HG03025 (cell line): Measurements from ENCODE around the gene ATP6V0A1.
"Not testable (repeated sequence)": the region's sequence is repeated elsewhere in the genome, so short reads cannot be mapped to it uniquely, and the experiment has no call there.

Experiments used
- ATAC-seq: cut with Tn5 transposase; IDR thresholded peaks from one replicate; pipeline ENCODE4 v1.9.1; 2021; ENCODE audit warnings: mild to moderate bottlenecking, moderate library complexity; ENCODE audit not compliant: unreplicated experiment, low FRiP score

The ATP6V0A1 gene

GRCh38 chr17:42554250-42555121, 95.8 kb downstream of the ATP6V0A1 start:
- ATAC-seq: peak; percentile 47

- no peak for ATAC-seq
These were observed 96.5 kb downstream of the ATP6V0A1 start for GRCh38 chr17:42555122-42555622.

- not testable (repeated sequence) for ATAC-seq
These were observed 97.4 kb downstream of the ATP6V0A1 start for GRCh38 chr17:42555961-42556617.

- no peak for ATAC-seq
These were observed 100.4 kb downstream of the ATP6V0A1 start for GRCh38 chr17:42559075-42559474.

- ATAC-seq: no peak
These were observed 101.6 kb downstream of the ATP6V0A1 start for GRCh38 chr17:42560246-42560645.

GRCh38 chr17:42561897-42562387, 103.3 kb downstream of the ATP6V0A1 start, which contains the start of gene COASY:
Gene COASY, plus strand, starts transcription at chr17:42562148. Its CDS starts 475 bp downstream, at chr17:42562623.
- no peak for ATAC-seq

- ATAC-seq: no peak
These were observed 103.9 kb downstream of the ATP6V0A1 start for GRCh38 chr17:42562388-42563142.

GRCh38 chr17:42563143-42563509, 104.4 kb downstream of the ATP6V0A1 start:
- no peak for ATAC-seq

GRCh38 chr17:42563543-42563942, 104.9 kb downstream of the ATP6V0A1 start:
- ATAC-seq: no peak

GRCh38 chr17:42563950-42564349, 105.3 kb downstream of the ATP6V0A1 start:
- no peak for ATAC-seq

- ATAC-seq: no peak
These were observed 106.3 kb downstream of the ATP6V0A1 start for GRCh38 chr17:42564815-42565522.

- no peak for ATAC-seq
These were observed 107.0 kb downstream of the ATP6V0A1 start for GRCh38 chr17:42565523-42566214.

- ATAC-seq: no peak
These were observed 107.7 kb downstream of the ATP6V0A1 start for GRCh38 chr17:42566215-42566882.

- peak; percentile 51 for ATAC-seq
These were observed 108.3 kb downstream of the ATP6V0A1 start, which contains the start of gene MLX for GRCh38 chr17:42566883-42567573. Gene MLX, plus strand, starts transcription at chr17:42567100. Its CDS starts 25 bp downstream, at chr17:42567125.

- no peak for ATAC-seq
These were observed 109.8 kb downstream of the ATP6V0A1 start for GRCh38 chr17:42568341-42569111.

- ATAC-seq: no peak
These were observed 113.0 kb downstream of the ATP6V0A1 start for GRCh38 chr17:42571435-42572225.
